DND-41 (cell line): ENCODE data around the gene FGF12.

ENCODE experiments used
- ATAC-seq: fragments of 200-7000 bp; cut with Tn5 transposase; 3 replicates; pipeline ENCODE4 v1.9.1; 2021; ENCODE audit warnings: low read depth; ENCODE audit not compliant: insufficient read depth
- DNase-seq: peaks from one replicate; pipeline ENCODE4 v3.0.0-alpha.2; 2020
- H2AFZ ChIP-seq: 2 replicates; pipeline ENCODE4 v1.6.0; 2012; ENCODE audit warnings: low read depth, low read length
- H3K27ac ChIP-seq: 2 replicates; pipeline ENCODE4 v1.5.1; 2012; ENCODE audit warnings: low read length, inconsistent platforms
- H3K27me3 ChIP-seq: fragments of 200-600 bp; sonication (generic); 2 replicates; pipeline ENCODE4 v1.6.0; 2012; ENCODE audit warnings: low read length, mild to moderate bottlenecking, inconsistent platforms; ENCODE audit not compliant: insufficient read depth, poor library complexity
- H3K36me3 ChIP-seq: 2 replicates; pipeline ENCODE4 v1.5.1; 2012; ENCODE audit warnings: low read length, inconsistent platforms; ENCODE audit not compliant: insufficient read depth
- H3K4me1 ChIP-seq: 2 replicates; pipeline ENCODE4 v1.5.1; 2012; ENCODE audit warnings: mild to moderate bottlenecking, low read length; ENCODE audit not compliant: insufficient read depth
- H3K4me2 ChIP-seq: 2 replicates; pipeline ENCODE4 v1.6.0; 2012; ENCODE audit warnings: mild to moderate bottlenecking, moderate library complexity, low read length, inconsistent platforms; ENCODE audit not compliant: insufficient read depth
- H3K4me3 ChIP-seq, 2 experiments: fragments of 200-600 bp in 1 of 2; shearing (Covaris generic) in 1 of 2; 2 replicates each; pipeline ENCODE4 v1.5.1; 2012 to 2016; ENCODE audit warnings: inconsistent platforms in 2 of 2, low read length in 2 of 2, mild to moderate bottlenecking in 2 of 2, low read depth in 1 of 2, moderate library complexity in 1 of 2
- H3K79me2 ChIP-seq: 2 replicates; pipeline ENCODE4 v1.6.0; 2012; ENCODE audit warnings: low read length, inconsistent platforms; ENCODE audit not compliant: insufficient read depth
- H3K9ac ChIP-seq: 2 replicates; pipeline ENCODE4 v1.6.0; 2012; ENCODE audit warnings: low read depth, mild to moderate bottlenecking, inconsistent platforms, low read length, moderate library complexity
- H3K9me3 ChIP-seq: 2 replicates; pipeline ENCODE4 v1.5.1; 2012; ENCODE audit warnings: low read length, moderate library complexity, mild to moderate bottlenecking, inconsistent platforms; ENCODE audit not compliant: insufficient read depth, severe bottlenecking
- H4K20me1 ChIP-seq: 2 replicates; pipeline ENCODE4 v1.6.0; 2012; ENCODE audit warnings: low read length; ENCODE audit not compliant: insufficient read depth
- EZH2 ChIP-seq: IDR thresholded peaks from 3 replicates; pipeline ENCODE4 v1.6.1; 2012; ENCODE audit warnings: borderline replicate concordance, low read depth, mild to moderate bottlenecking, moderate library complexity, low read length, inconsistent platforms; ENCODE audit not compliant: severe bottlenecking
- TF ChIP-seq, protein P1 (sequence below): IDR thresholded peaks from 2 replicates; pipeline ENCODE4 v1.5.1; 2012; ENCODE audit warnings: borderline replicate concordance, low read length, moderate library complexity, mild to moderate bottlenecking; ENCODE audit not compliant: poor library complexity, severe bottlenecking; ENCODE audit errors: extremely low read depth

Gene FGF12

DNA sequence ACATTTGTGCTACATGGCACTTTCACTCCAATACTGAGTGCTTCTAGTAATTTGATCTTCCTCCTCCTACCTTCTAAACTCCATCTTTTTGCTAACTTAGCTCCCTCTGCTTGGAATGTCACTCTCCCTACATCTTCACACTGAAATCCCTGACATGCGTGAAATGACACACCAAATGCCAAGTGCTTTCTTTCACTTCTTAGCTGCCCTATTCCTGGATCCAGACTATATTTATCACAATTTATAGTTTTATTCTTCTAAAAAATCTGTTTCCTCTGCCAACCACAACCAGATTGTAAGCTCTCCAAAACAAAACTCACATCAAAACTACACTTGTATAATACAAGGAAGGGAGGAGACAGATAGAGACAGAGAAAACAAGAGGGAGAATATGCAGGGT is 387.3 kb downstream of the FGF12 start:
- ATAC-seq (no peak), DNase-seq (no peak)
- H3K36me3 ChIP-seq, result no peaks in the 10 kb centered on the region

DNA sequence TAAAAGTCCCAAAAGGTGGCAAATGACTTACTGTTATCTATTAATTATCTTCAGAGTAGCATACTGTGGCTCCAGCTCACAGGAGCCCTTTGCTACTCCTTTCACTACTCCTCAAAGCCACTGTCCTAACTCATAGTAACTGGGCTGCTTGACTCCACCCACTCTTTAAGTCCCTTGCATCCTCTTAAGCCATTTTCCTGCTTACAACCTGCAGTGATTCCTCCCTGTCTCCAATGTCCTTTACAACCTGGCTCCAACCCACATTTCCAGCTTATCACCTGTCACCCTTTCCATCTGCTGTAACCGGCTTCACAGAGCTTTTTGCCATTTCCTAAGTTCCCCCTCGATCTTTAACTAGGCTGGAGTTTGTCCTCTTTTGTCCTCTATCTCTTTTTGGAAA is 388.1 kb downstream of the FGF12 start:
- ATAC-seq (no peak), DNase-seq (no peak)
- TF ChIP-seq EZH2, result no peak
- TF ChIP-seq, protein P1, sequence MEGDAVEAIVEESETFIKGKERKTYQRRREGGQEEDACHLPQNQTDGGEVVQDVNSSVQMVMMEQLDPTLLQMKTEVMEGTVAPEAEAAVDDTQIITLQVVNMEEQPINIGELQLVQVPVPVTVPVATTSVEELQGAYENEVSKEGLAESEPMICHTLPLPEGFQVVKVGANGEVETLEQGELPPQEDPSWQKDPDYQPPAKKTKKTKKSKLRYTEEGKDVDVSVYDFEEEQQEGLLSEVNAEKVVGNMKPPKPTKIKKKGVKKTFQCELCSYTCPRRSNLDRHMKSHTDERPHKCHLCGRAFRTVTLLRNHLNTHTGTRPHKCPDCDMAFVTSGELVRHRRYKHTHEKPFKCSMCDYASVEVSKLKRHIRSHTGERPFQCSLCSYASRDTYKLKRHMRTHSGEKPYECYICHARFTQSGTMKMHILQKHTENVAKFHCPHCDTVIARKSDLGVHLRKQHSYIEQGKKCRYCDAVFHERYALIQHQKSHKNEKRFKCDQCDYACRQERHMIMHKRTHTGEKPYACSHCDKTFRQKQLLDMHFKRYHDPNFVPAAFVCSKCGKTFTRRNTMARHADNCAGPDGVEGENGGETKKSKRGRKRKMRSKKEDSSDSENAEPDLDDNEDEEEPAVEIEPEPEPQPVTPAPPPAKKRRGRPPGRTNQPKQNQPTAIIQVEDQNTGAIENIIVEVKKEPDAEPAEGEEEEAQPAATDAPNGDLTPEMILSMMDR, result no peak
- H3K4me1 ChIP-seq, result no peaks in the 10 kb centered on the region
- H4K20me1 ChIP-seq, result no peaks in the 10 kb centered on the region
- H3K4me2 ChIP-seq, result no peak overlapping the region
- H3K27ac ChIP-seq, result no peak overlapping the region
- no peak overlapping the region for H2AFZ ChIP-seq
- H3K9ac ChIP-seq, result no peak overlapping the region
- no peaks in the 10 kb centered on the region for H3K36me3 ChIP-seq
- H3K79me2 ChIP-seq, result no peaks in the 10 kb centered on the region
- no peaks in the 10 kb centered on the region for H3K9me3 ChIP-seq
- H3K27me3 ChIP-seq, result no peaks in the 10 kb centered on the region
- H3K4me3 ChIP-seq, result no peak overlapping the region

More for the DNA sequence above, 387.3 kb downstream of the FGF12 start:
- H3K4me3 ChIP-seq, result no peak overlapping the region
- no peaks in the 10 kb centered on the region for H4K20me1 ChIP-seq
- H3K4me2 ChIP-seq, result no peak overlapping the region
- H3K4me1 ChIP-seq, result no peaks in the 10 kb centered on the region
- no peaks in the 10 kb centered on the region for H3K9me3 ChIP-seq
- no peaks in the 10 kb centered on the region for H3K79me2 ChIP-seq
- no peaks in the 10 kb centered on the region for H3K27me3 ChIP-seq
- no peak overlapping the region for H2AFZ ChIP-seq
- TF ChIP-seq, protein P1, result no peak
- TF ChIP-seq EZH2, result no peak
- H3K27ac ChIP-seq, result no peak overlapping the region
- no peak overlapping the region for H3K9ac ChIP-seq

DNA sequence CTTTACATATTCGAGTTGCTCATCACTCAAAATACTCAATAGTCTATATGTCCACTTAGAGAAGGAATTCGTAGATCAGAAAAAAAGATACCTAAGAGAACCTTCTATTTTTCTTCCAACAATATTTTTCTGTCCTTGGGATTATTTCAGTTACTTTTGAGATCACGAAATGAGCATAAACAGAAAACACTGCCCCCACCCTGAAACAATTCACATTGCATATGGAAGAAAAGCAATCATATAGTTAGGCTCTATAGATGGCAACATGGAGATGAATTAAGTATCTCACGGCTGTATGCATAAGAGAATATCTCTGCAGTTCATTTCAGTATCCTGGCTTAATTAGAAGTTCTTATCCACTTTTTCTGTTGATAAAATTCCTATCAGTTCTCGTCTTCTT is 391.1 kb downstream of the FGF12 start:
- H3K36me3 ChIP-seq, result no peaks in the 10 kb centered on the region
- ATAC-seq (no peak), DNase-seq (no peak)
- H3K27me3 ChIP-seq, result no peaks in the 10 kb centered on the region
- no peak for TF ChIP-seq EZH2
- TF ChIP-seq, protein P1, result peak; percentile 9
- no peaks in the 10 kb centered on the region for H4K20me1 ChIP-seq
- no peak overlapping the region for H2AFZ ChIP-seq
- H3K4me2 ChIP-seq, result no peak overlapping the region
- H3K4me3 ChIP-seq, result no peak overlapping the region
- no peak overlapping the region for H3K9ac ChIP-seq
- H3K9me3 ChIP-seq, result no peaks in the 10 kb centered on the region
- no peak overlapping the region for H3K27ac ChIP-seq
- H3K4me1 ChIP-seq, result peaks cover 9% of the 10 kb centered on the region; the same call in 1 of the 2 replicates
- H3K79me2 ChIP-seq, result no peaks in the 10 kb centered on the region
